ENCODE data around the gene TAS2R40. TPM values are rescaled to one million over a fixed set of nuclear protein-coding genes. Genes with fewer than 3 reads are reported as not detected.

The TAS2R40 gene
- total RNA-seq, 4 donors from 2014 or later, result not detected

GRCh38 chr7:143255564-143255963 lies 33.7 kb downstream of the TAS2R40 start:
- H3K4me1 ChIP-seq, result no peaks in the 10 kb centered on the region
- H3K9me3 ChIP-seq, result no peaks in the 10 kb centered on the region
- 76 to 80% methylated on average over 3 of the region's 3 CpGs for WGBS, 2 donors
- no peak overlapping the region for H3K27ac ChIP-seq
- DNase-seq (ENCODE audit: low spot score in 2 of 2), result no peak
- no peaks in the 10 kb centered on the region for H3K36me3 ChIP-seq
- TF ChIP-seq EP300 (IDR thresholded peaks at IDR 0.05), result no peak
- TF ChIP-seq POLR2A (IDR thresholded peaks at IDR 0.05), result no peak
- H3K27me3 ChIP-seq, result no peaks in the 10 kb centered on the region
- H3K4me3 ChIP-seq, result no peak overlapping the region

GRCh38 chr7:143256325-143256724 lies 34.5 kb downstream of the TAS2R40 start:
- DNase-seq (ENCODE audit: low spot score in 2 of 2), result no peak
- TF ChIP-seq CTCF (IDR thresholded peaks at IDR 0.05) (no peak), POLR2A (IDR thresholded peaks at IDR 0.05) (no peak), EP300 (IDR thresholded peaks at IDR 0.05) (no peak)
- H3K36me3 ChIP-seq, result no peaks in the 10 kb centered on the region
- no peaks in the 10 kb centered on the region for H3K27me3 ChIP-seq
- no peaks in the 10 kb centered on the region for H3K4me1 ChIP-seq
- H3K27ac ChIP-seq, result no peak overlapping the region
- H3K4me3 ChIP-seq, result no peak overlapping the region
- WGBS, 2 donors, result 76 to 84% methylated on average over 3 of the region's 3 CpGs
- H3K9me3 ChIP-seq, result no peaks in the 10 kb centered on the region

GRCh38 chr7:143256932-143257331 lies 35.1 kb downstream of the TAS2R40 start:
- no peaks in the 10 kb centered on the region for H3K4me1 ChIP-seq
- no peaks in the 10 kb centered on the region for H3K27me3 ChIP-seq
- DNase-seq (ENCODE audit: low spot score in 2 of 2), result no peak
- no peaks in the 10 kb centered on the region for H3K9me3 ChIP-seq
- H3K27ac ChIP-seq, result no peak overlapping the region
- TF ChIP-seq CTCF (IDR thresholded peaks at IDR 0.05) (no peak), POLR2A (IDR thresholded peaks at IDR 0.05) (no peak), EP300 (IDR thresholded peaks at IDR 0.05) (no peak)
- WGBS, 2 donors, result 87 to 92% methylated on average over 4 of the region's 4 CpGs
- no peaks in the 10 kb centered on the region for H3K36me3 ChIP-seq
- no peak overlapping the region for H3K4me3 ChIP-seq

- Histone ChIP-seq H3K4me1 (peaks cover 0 to under 1% (median under 1%) of the 10 kb centered on the region in 4 donors), H3K36me3 (no peaks in the 10 kb centered on the region), H3K4me3 (no peak overlapping the region), H3K27me3 (no peaks in the 10 kb centered on the region), H3K27ac (no peak overlapping the region), H3K9me3 (no peaks in the 10 kb centered on the region)
- no peak for TF ChIP-seq EP300 (IDR thresholded peaks at IDR 0.05)
- TF ChIP-seq POLR2A (IDR thresholded peaks at IDR 0.05), result no peak
- no peak for TF ChIP-seq CTCF (IDR thresholded peaks at IDR 0.05)
- DNase-seq (ENCODE audit: low spot score in 2 of 2), result no peak
- 65% methylated on average over 5 of the region's 5 CpGs for WGBS, 2 donors
Measured at GRCh38 chr7:143257501-143257900, 35.7 kb downstream of the TAS2R40 start.

GRCh38 chr7:143258831-143259230 lies 37.0 kb downstream of the TAS2R40 start:
- Histone ChIP-seq H3K27me3 (no peaks in the 10 kb centered on the region), H3K9me3 (no peaks in the 10 kb centered on the region), H3K36me3 (no peaks in the 10 kb centered on the region), H3K4me3 (no peak overlapping the region), H3K4me1 (peaks cover 0 to 6% (median 3%) of the 10 kb centered on the region in 4 donors), H3K27ac (peak overlapping the region in 1 of 4 donors; percentile 33)
- TF ChIP-seq CTCF (IDR thresholded peaks at IDR 0.05), result no peak
- no peak for TF ChIP-seq POLR2A (IDR thresholded peaks at IDR 0.05)
- no peak for TF ChIP-seq EP300 (IDR thresholded peaks at IDR 0.05)
- WGBS, 2 donors, result 50 to 64% methylated on average over 2 of the region's 2 CpGs
- DNase-seq (ENCODE audit: low spot score in 2 of 2), result no peak

- no peak for DNase-seq (ENCODE audit: low spot score in 2 of 2)
- no peaks in the 10 kb centered on the region for H3K27me3 ChIP-seq
- no peak overlapping the region for H3K27ac ChIP-seq
- TF ChIP-seq CTCF (IDR thresholded peaks at IDR 0.05) (no peak), POLR2A (IDR thresholded peaks at IDR 0.05) (no peak), EP300 (IDR thresholded peaks at IDR 0.05) (no peak)
- peaks cover 0 to 14% (median 9%) of the 10 kb centered on the region in 4 donors for H3K4me1 ChIP-seq
- no peak overlapping the region for H3K4me3 ChIP-seq
- H3K36me3 ChIP-seq, result no peaks in the 10 kb centered on the region
- 87 to 91% methylated on average over 2 of the region's 2 CpGs for WGBS, 2 donors
- H3K9me3 ChIP-seq, result no peaks in the 10 kb centered on the region
Measured at GRCh38 chr7:143259765-143260164, 37.9 kb downstream of the TAS2R40 start.

Measured in tibial nerve (tissue), 4 donors.